H1 (cell line): Measurements from ENCODE around the gene MRM3. TPM values are rescaled to one million over a fixed set of nuclear protein-coding genes. Genes with fewer than 3 reads are reported as not detected.

Source experiments
- CTCF ChIA-PET: fragments of 300-600 bp; sonication (Branson Sonifier 250); formaldehyde crosslinking; loops from one replicate; lab custom pipeline; 2021; ENCODE audit not compliant: partially characterized antibody; lab: Charles Lee
- POLR2A ChIA-PET: fragments of 300-600 bp; sonication (Branson Sonifier 250); formaldehyde crosslinking; loops from one replicate; lab custom pipeline; 2021; ENCODE audit warnings: inconsistent platforms; ENCODE audit not compliant: partially characterized antibody; lab: Charles Lee
- DNase-seq, 2 experiments: peaks; one replicate each; pipeline versions ENCODE4 v3.0.0 to v3.0.0-alpha.2; 2010 to 2022; ENCODE audit warnings: low spot score in 2 of 2, low read depth in 1 of 2, mixed read lengths in 1 of 2
- FAIRE-seq: peaks from 2 replicates; lab custom pipeline; 2011; peaks lifted over from hg19 to GRCh38; lab: Jason Lieb, UNC
- H2AFZ ChIP-seq: 2 replicates; pipeline ENCODE4 v1.8.1; 2012; ENCODE audit warnings: low read length, inconsistent platforms
- H2AK5ac ChIP-seq: 2 replicates; pipeline ENCODE4 v1.6.1; 2013; ENCODE audit warnings: low read depth, low read length
- H2BK120ac ChIP-seq: replicated peaks from 2 replicates; pipeline ENCODE3; 2013; ENCODE audit warnings: low read depth, low read length, inconsistent platforms
- H2BK12ac ChIP-seq: 2 replicates; pipeline ENCODE4 v1.6.1; 2013; ENCODE audit warnings: low read depth, low read length
- H2BK15ac ChIP-seq: 2 replicates; pipeline ENCODE4 v1.6.1; 2013; ENCODE audit warnings: low read length
- H2BK20ac ChIP-seq: 2 replicates; pipeline ENCODE4 v1.6.1; 2013; ENCODE audit warnings: low read length
- H2BK5ac ChIP-seq: 2 replicates; pipeline ENCODE4 v1.6.1; 2013; ENCODE audit warnings: low read depth, low read length
- H3K14ac ChIP-seq: 2 replicates; pipeline ENCODE4 v1.6.1; 2013; ENCODE audit warnings: inconsistent platforms; ENCODE audit not compliant: insufficient read length
- H3K18ac ChIP-seq: 2 replicates; pipeline ENCODE4 v1.6.1; 2013; ENCODE audit warnings: low read length; ENCODE audit errors: extremely low read depth
- H3K23ac ChIP-seq: 2 replicates; pipeline ENCODE4 v1.6.1; 2013; ENCODE audit warnings: inconsistent platforms; ENCODE audit not compliant: insufficient read length
- H3K23me2 ChIP-seq: 2 replicates; pipeline ENCODE4 v1.6.1; 2013; ENCODE audit warnings: low read depth, low read length
- H3K27ac ChIP-seq: 2 replicates; pipeline ENCODE4 v1.6.1; 2011; ENCODE audit warnings: low read depth, low read length, inconsistent platforms
- H3K27me3 ChIP-seq, 4 experiments: replicated peaks in 1 of 4; 1 replicate in 1 of 4; 2 replicates in 3 of 4; pipeline versions ENCODE4 v1.6.1 to v1.8.1; 2011 to 2013; ENCODE audit warnings: low read length in 3 of 4, mild to moderate bottlenecking in 3 of 4, inconsistent platforms in 2 of 4, mixed read lengths in 2 of 4, moderate library complexity in 1 of 4; ENCODE audit not compliant: control insufficient read depth in 3 of 4, insufficient read depth in 3 of 4; ENCODE audit errors: extremely low read depth in 1 of 4
- H3K36me3 ChIP-seq, 4 experiments: 2 replicates each; pipeline versions ENCODE4 v1.6.1 to v1.8.1; 2011 to 2013; ENCODE audit warnings: mild to moderate bottlenecking in 4 of 4, low read length in 3 of 4, moderate library complexity in 2 of 4, control low read depth in 1 of 4, inconsistent platforms in 1 of 4; ENCODE audit not compliant: insufficient read depth in 4 of 4, control insufficient read depth in 2 of 4
- H3K4ac ChIP-seq: replicated peaks from 2 replicates; pipeline ENCODE3; 2013; ENCODE audit warnings: low read length, low read depth, mixed read lengths, inconsistent platforms; ENCODE audit not compliant: insufficient read length
- H3K4me1 ChIP-seq, 4 experiments: replicated peaks in 1 of 4; 1 replicate in 1 of 4; 2 replicates in 3 of 4; pipeline versions ENCODE4 v1.6.1 to v1.8.1; 2011 to 2013; ENCODE audit warnings: low read length in 3 of 4, inconsistent platforms in 2 of 4, mixed read lengths in 1 of 4; ENCODE audit not compliant: insufficient read depth in 4 of 4, control insufficient read depth in 3 of 4
- H3K4me2 ChIP-seq, 2 experiments: 2 replicates each; pipeline versions ENCODE4 v1.6.1 to v1.8.1; 2011 to 2013; ENCODE audit warnings: low read depth in 2 of 2, low read length in 2 of 2, control low read depth in 1 of 2, inconsistent platforms in 1 of 2, mild to moderate bottlenecking in 1 of 2; ENCODE audit not compliant: insufficient read depth in 1 of 2
- H3K4me3 ChIP-seq, 4 experiments: fragments of 200-600, 300-600 bp in 1 of 4; sonication (generic), shearing (Covaris generic), sonication (Bioruptor Twin) in 1 of 4; 2 replicates each; pipeline versions ENCODE4 v1.5.1 to v1.8.1; 2011 to 2016; ENCODE audit warnings: low read length in 4 of 4, low read depth in 3 of 4, control low read depth in 2 of 4, inconsistent platforms in 2 of 4, mild to moderate bottlenecking in 2 of 4, mixed read lengths in 1 of 4, moderate library complexity in 1 of 4; ENCODE audit not compliant: insufficient read depth in 2 of 4; ENCODE audit errors: extremely low read depth in 1 of 4
- H3K56ac ChIP-seq: replicated peaks from 2 replicates; pipeline ENCODE3; 2013; ENCODE audit warnings: low read depth, mild to moderate bottlenecking, mixed read lengths, low read length, inconsistent platforms; ENCODE audit not compliant: insufficient read length
- H3K79me1 ChIP-seq: 2 replicates; pipeline ENCODE4 v1.6.1; 2013; ENCODE audit warnings: low read depth, low read length, control low read depth
- H3K79me2 ChIP-seq, 2 experiments: 2 replicates each; pipeline versions ENCODE4 v1.6.1 to v1.8.1; 2012 to 2013; ENCODE audit warnings: low read length in 2 of 2, mild to moderate bottlenecking in 2 of 2, inconsistent platforms in 1 of 2; ENCODE audit not compliant: insufficient read depth in 2 of 2, control insufficient read depth in 1 of 2
- H3K9ac ChIP-seq, 4 experiments: replicated peaks in 1 of 4; 1 replicate in 1 of 4; 2 replicates in 3 of 4; pipeline versions ENCODE4 v1.6.1 to v1.8.1; 2011 to 2013; ENCODE audit warnings: low read depth in 3 of 4, low read length in 3 of 4, control low read depth in 2 of 4, mild to moderate bottlenecking in 2 of 4, moderate library complexity in 2 of 4, inconsistent platforms in 1 of 4; ENCODE audit errors: extremely low read depth in 1 of 4
- H3K9me3 ChIP-seq, 2 experiments: 2 replicates each; pipeline versions ENCODE4 v1.6.1 to v1.8.1; 2012 to 2013; ENCODE audit warnings: mild to moderate bottlenecking in 2 of 2, moderate library complexity in 2 of 2, control low read depth in 1 of 2, inconsistent platforms in 1 of 2, low read depth in 1 of 2, low read length in 1 of 2, mixed read lengths in 1 of 2; ENCODE audit not compliant: insufficient read depth in 2 of 2
- H4K20me1 ChIP-seq, 2 experiments: replicated peaks in 1 of 2; 2 replicates each; pipeline versions ENCODE3 to v1.8.1; 2011 to 2013; ENCODE audit warnings: inconsistent platforms in 2 of 2, low read length in 2 of 2, mild to moderate bottlenecking in 1 of 2; ENCODE audit not compliant: insufficient read depth in 2 of 2, control insufficient read depth in 1 of 2
- H4K5ac ChIP-seq: 2 replicates; pipeline ENCODE4 v1.6.1; 2013; ENCODE audit warnings: low read length, low read depth, mixed read lengths, inconsistent platforms; ENCODE audit not compliant: insufficient read length
- H4K8ac ChIP-seq: 2 replicates; pipeline ENCODE4 v1.8.0; 2013; ENCODE audit warnings: mild to moderate bottlenecking, moderate library complexity, low read length, inconsistent platforms; ENCODE audit not compliant: insufficient read depth; ENCODE audit errors: extremely low read depth
- H4K91ac ChIP-seq: replicated peaks from 2 replicates; pipeline ENCODE3; 2013; ENCODE audit warnings: low read length, mixed read lengths, inconsistent platforms; ENCODE audit not compliant: insufficient read length
- KDM1A ChIP-seq: fragments of 200-600, 300-600 bp; sonication (generic); IDR thresholded peaks from 2 replicates; pipeline ENCODE4 v1.7.1; 2016; ENCODE audit warnings: mild to moderate bottlenecking, low read length, borderline replicate concordance
- MAFK ChIP-seq: IDR thresholded peaks from 2 replicates; pipeline ENCODE4 v1.6.1; 2012; ENCODE audit warnings: low read depth, mild to moderate bottlenecking, improper control_type of control experiment, low read length
- RBBP5 ChIP-seq: IDR thresholded peaks from 2 replicates; pipeline ENCODE4 v1.7.1; 2012; ENCODE audit warnings: low read depth, mild to moderate bottlenecking, inconsistent platforms, low read length, moderate library complexity, borderline replicate concordance
- TAF7 ChIP-seq: optimal IDR thresholded peaks from 2 replicates; pipeline ENCODE3; 2011; ENCODE audit warnings: low read depth, mild to moderate bottlenecking, inconsistent platforms, low read length, moderate library complexity, borderline replicate concordance
- WGBS, 2 experiments: shearing (Covaris generic) in 1 of 2; methylation state at CpG; one replicate each; pipeline versions ENCODE4 v1.1.6 to v1.1.7; 2013 to 2015; ENCODE audit warnings: low lambda C conversion rate in 2 of 2, mixed read lengths in 2 of 2, inconsistent platforms in 1 of 2, low coverage in 1 of 2, missing lambda C conversion rate in 1 of 2; ENCODE audit not compliant: insufficient replicate concordance in 2 of 2, insufficient coverage in 1 of 2, insufficient read length in 1 of 2; ENCODE audit errors: extremely low coverage in 1 of 2, missing lambda C conversion rate in 1 of 2; 5-methylcytosine and 5-hydroxymethylcytosine counted together
- polyA plus RNA-seq, 7 experiments: library from polyadenylated mRNA; depleted of rRNA in 3 of 7; stranded (reverse) in 5 of 7; unstranded in 2 of 7; fragments of >200 nt in 5 of 7; fragments of 200-250 nt in 2 of 7; gene quantifications; 1 replicate in 5 of 7; 2 replicates in 1 of 7; 4 replicates in 1 of 7; pipeline versions ENCODE4 v1.2.1 to v1.2.3, GENCODE V29; 2011 to 2013; ENCODE audit warnings: missing spikeins in 2 of 7, mixed read lengths in 2 of 7
- total RNA-seq: library from RNA; stranded (reverse); fragmentation: NEBNext Ultra II Directional; extraction: Animal tissue kit (Norgen Biotek cat#: 25700); gene quantifications from 2 replicates; pipeline ENCODE4 v1.2.1, GENCODE V29; 2021

The MRM3 gene
- total and polyA plus RNA-seq, 2 of the 8 experiments (the other 6 are each of a cell fraction or from before 2014, with no cell fraction given): 10.1 to 20.8 TPM

GRCh38 chr17:814371-814770 is 32.2 kb downstream of the MRM3 start:
- H3K4me1 ChIP-seq: no peaks in the 10 kb centered on the region
- no peak overlapping the region for H4K5ac ChIP-seq
- H3K9ac ChIP-seq: no peak overlapping the region
- H4K91ac ChIP-seq: no peak overlapping the region
- peaks cover 11% of the 10 kb centered on the region for H3K79me1 ChIP-seq
- H2AK5ac ChIP-seq: no peak overlapping the region
- no peak overlapping the region for H3K4ac ChIP-seq
- H3K56ac ChIP-seq: no peak overlapping the region
- FAIRE-seq: no peak
- H2BK120ac ChIP-seq: no peak overlapping the region
- no peak overlapping the region for H3K14ac ChIP-seq
- no peaks in the 10 kb centered on the region for H3K27me3 ChIP-seq
- TF ChIP-seq KDM1A: no peak
- no peak for TF ChIP-seq RBBP5
- no peak for TF ChIP-seq TAF7
- TF ChIP-seq MAFK: no peak
- H3K23ac ChIP-seq: no peak overlapping the region
- no peak overlapping the region for H3K18ac ChIP-seq
- H2AFZ ChIP-seq: no peak overlapping the region
- H4K8ac ChIP-seq: no peak overlapping the region
- H3K4me2 ChIP-seq: no peak overlapping the region
- DNase-seq: no peak
- no peaks in the 10 kb centered on the region for H3K9me3 ChIP-seq
- no peak overlapping the region for H3K4me3 ChIP-seq
- no peak overlapping the region for H2BK5ac ChIP-seq
- H2BK12ac ChIP-seq: no peak overlapping the region
- ChIA-PET POLR2A (interaction anchor here (1.2 to 1.8 kb wide), 2 partner anchors 10 to 17 kb away, joined by 4 to 5 read pairs; no protein-coding TSS in a partner anchor), CTCF (interaction anchor here (0.7 to 1.7 kb wide), 3 partner anchors 19 to 167 kb away, joined by 3 to 4 read pairs (median 3); no protein-coding TSS in a partner anchor)
- peaks cover 0 to 5% of the 10 kb centered on the region in 2 experiments; a peak in 1 of 4 replicates for H3K79me2 ChIP-seq
- no peak overlapping the region for H2BK20ac ChIP-seq
- 95% methylated on average over 14 of the region's 20 CpGs; no CpG with 5 or more reads in 1 of the 2 experiments for WGBS, 2 experiments
- H3K27ac ChIP-seq: no peak overlapping the region
- H4K20me1 ChIP-seq: peaks cover 2 to 7% of the 10 kb centered on the region in 2 experiments
- no peak overlapping the region for H2BK15ac ChIP-seq
- peaks cover 5% of the 10 kb centered on the region; the same call in 1 of the 2 replicates for H3K23me2 ChIP-seq
- peaks cover 4 to 35% (median 25%) of the 10 kb centered on the region in 4 experiments; a peak in 6 of 8 replicates for H3K36me3 ChIP-seq
